K562 (cell line): ENCODE measurements around the gene DSCAM. TPM values are rescaled to one million over a fixed set of nuclear protein-coding genes. Genes with fewer than 3 reads are reported as not detected.

Experiments
- ATAC-seq: fragments of 200-7000 bp; cut with Tn5 transposase; 3 replicates; pipeline ENCODE4 v1.9.1; 2020; ENCODE audit warnings: moderate library complexity
- BruUV-seq: library from RNA; stranded (reverse); fragments of 400-500 nt; replicated peaks from 2 replicates; lab custom pipeline; 2021; lab: Mats Ljungman, UMichigan
- CTCF ChIA-PET: fragments of 300-600 bp; formaldehyde crosslinking; extraction: SDS; loops from one replicate; lab custom pipeline; 2021; ENCODE audit warnings: low intra/inter-chr PET ratio; lab: Yijun Ruan, JAX
- POLR2A ChIA-PET: fragments of 300-600, 350-650 bp; sonication (Branson Sonifier 250); formaldehyde crosslinking; extraction: SDS; loops from one replicate; lab custom pipeline; 2021; ENCODE audit warnings: antibody characterized with exemption, inconsistent platforms; lab: Yijun Ruan, JAX
- DNase-seq, 4 experiments: peaks; one replicate each; pipeline versions ENCODE4 v3.0.0 to v3.0.0-alpha.2; 2011 to 2018; ENCODE audit warnings: low spot score in 3 of 4, mixed read lengths in 3 of 4; ENCODE audit errors: extremely low read depth in 1 of 4
- FAIRE-seq: peaks from 2 replicates; lab custom pipeline; 2011; peaks lifted over from hg19 to GRCh38; lab: Jason Lieb, UNC
- H2AFZ ChIP-seq: 2 replicates; pipeline ENCODE4 v1.6.0; 2011; ENCODE audit warnings: low read depth, low read length, control low read depth, inconsistent platforms
- H3K27ac ChIP-seq: fragments of 200-600 bp; 3 replicates; pipeline ENCODE4 v1.8.0; 2011; ENCODE audit warnings: low read depth, mild to moderate bottlenecking, control low read depth, inconsistent platforms, low read length, moderate library complexity, mixed read lengths; ENCODE audit errors: extremely low read depth
- H3K27me3 ChIP-seq, 2 experiments: fragments of 300-600 bp in 1 of 2; 2 replicates in 1 of 2; 3 replicates in 1 of 2; pipeline versions ENCODE4 v1.6.0 to v1.8.0; 2011; ENCODE audit warnings: inconsistent platforms in 2 of 2, low read length in 2 of 2, mild to moderate bottlenecking in 1 of 2, mixed read lengths in 1 of 2, moderate library complexity in 1 of 2; ENCODE audit not compliant: control insufficient read depth in 2 of 2, insufficient read depth in 2 of 2
- H3K36me3 ChIP-seq: fragments of 300-600 bp; 3 replicates; pipeline ENCODE4 v1.8.0; 2011; ENCODE audit warnings: mild to moderate bottlenecking, low read length, inconsistent platforms; ENCODE audit not compliant: control insufficient read depth, insufficient read depth
- H3K4me1 ChIP-seq, 2 experiments: fragments of 200-600 bp in 1 of 2; replicated peaks in 1 of 2; 2 replicates in 1 of 2; 3 replicates in 1 of 2; pipeline versions ENCODE4 v1.5.1 to v1.8.0; 2011; ENCODE audit warnings: inconsistent platforms in 2 of 2, low read length in 2 of 2, mild to moderate bottlenecking in 1 of 2, mixed read lengths in 1 of 2, moderate library complexity in 1 of 2; ENCODE audit not compliant: control insufficient read depth in 2 of 2, insufficient read depth in 2 of 2
- H3K4me2 ChIP-seq: 2 replicates; pipeline ENCODE4 v1.6.1; 2011; ENCODE audit warnings: low read length, control low read depth, inconsistent platforms, mixed read lengths; ENCODE audit not compliant: insufficient read depth
- H3K4me3 ChIP-seq: fragments of 200-600 bp; sonication (generic), shearing (Covaris generic); 2 replicates; pipeline ENCODE4 v1.5.1; 2016; ENCODE audit warnings: control low read depth, inconsistent platforms
- H3K79me2 ChIP-seq: fragments of 200-600 bp; 3 replicates; pipeline ENCODE4 v1.8.0; 2011; ENCODE audit warnings: low read length, inconsistent platforms; ENCODE audit not compliant: control insufficient read depth, insufficient read depth
- H3K9ac ChIP-seq, 2 experiments: 2 replicates each; pipeline versions ENCODE4 v1.6.0 to v1.6.1; 2011; ENCODE audit warnings: low read depth in 2 of 2, low read length in 2 of 2, control low read depth in 1 of 2, inconsistent platforms in 1 of 2, mild to moderate bottlenecking in 1 of 2, mixed read lengths in 1 of 2; ENCODE audit not compliant: insufficient read depth in 1 of 2
- H3K9me1 ChIP-seq: one replicate; pipeline ENCODE4 v1.6.0; 2011; ENCODE audit warnings: inconsistent platforms, mild to moderate bottlenecking, low read length, moderate library complexity; ENCODE audit not compliant: control insufficient read depth, insufficient read depth
- H3K9me3 ChIP-seq: replicated peaks from 2 replicates; pipeline ENCODE4 v1.5.1; 2011; ENCODE audit warnings: low read depth, low read length, inconsistent platforms; ENCODE audit not compliant: control insufficient read depth, insufficient read depth
- H4K20me1 ChIP-seq: replicated peaks from 2 replicates; pipeline ENCODE4 v1.6.1; 2011; ENCODE audit warnings: low read length, inconsistent platforms, mixed read lengths; ENCODE audit not compliant: control insufficient read depth, insufficient read depth
- CREB1 ChIP-seq, 2 experiments: sonication (generic) in 1 of 2; formaldehyde crosslinking in 1 of 2; IDR thresholded peaks; 2 replicates each; pipeline versions ENCODE4 v1.6.1 to v1.8.0; 2012 to 2022; ENCODE audit warnings: inconsistent platforms in 1 of 2, mild to moderate bottlenecking in 1 of 2, missing genetic modification reagents in 1 of 2, moderate library complexity in 1 of 2
- CXXC5 ChIP-seq: fragments of 250-450 bp; sonication (Bioruptor Pico); IDR thresholded peaks from 2 replicates; pipeline ENCODE4 v1.8.0; 2022; ENCODE audit warnings: inconsistent platforms, mild to moderate bottlenecking, moderate library complexity
- GABPB1 ChIP-seq: sonication (generic); formaldehyde crosslinking; IDR thresholded peaks from 2 replicates; pipeline ENCODE4 v1.8.0; 2022; ENCODE audit warnings: mild to moderate bottlenecking, missing genetic modification reagents
- MBD1 ChIP-seq: fragments of 250-450 bp; sonication (Bioruptor Pico); IDR thresholded peaks from 2 replicates; pipeline ENCODE4 v1.8.0; 2022; ENCODE audit warnings: inconsistent platforms
- PHF20 ChIP-seq: fragments of 450-650 bp; IDR thresholded peaks from 2 replicates; pipeline ENCODE4 v1.6.1; 2018; ENCODE audit not compliant: partially characterized antibody
- RAD51 ChIP-seq: fragments of 450-650 bp; IDR thresholded peaks from 2 replicates; pipeline ENCODE4 v1.7.1; 2016; ENCODE audit warnings: low read depth, mild to moderate bottlenecking, borderline replicate concordance
- SLC30A9 ChIP-seq: fragments of 250-450 bp; sonication (Bioruptor Pico); IDR thresholded peaks from 2 replicates; pipeline ENCODE4 v1.8.0; 2022; ENCODE audit warnings: mild to moderate bottlenecking, moderate library complexity
- WGBS: fragments of 100-300 bp; shearing (Covaris generic); methylation state at CpG from one replicate; pipeline ENCODE4 v1.1.6; 2016; ENCODE audit warnings: low coverage, mixed read lengths; ENCODE audit not compliant: insufficient coverage; ENCODE audit errors: missing lambda C conversion rate; 5-methylcytosine and 5-hydroxymethylcytosine counted together
- in situ Hi-C: fragments of 300-500 bp; cut with MboI; formaldehyde crosslinking; loops from 4 replicates; pipeline ENCODE4 v1.15.0; 2018; ENCODE audit warnings: inconsistent platforms, mixed read lengths
- intact Hi-C: fragments of 100-400 bp; cut with micrococcal nuclease; formaldehyde crosslinking; loops from 2 replicates; pipeline ENCODE4 v1.14.2; 2022
- polyA plus RNA-seq, 8 experiments: library from polyadenylated mRNA; depleted of rRNA in 4 of 8; stranded (reverse) in 5 of 8; unstranded in 3 of 8; fragments of >200 nt; fragmentation: Nextera tagmentation in 2 of 8; fragmentation: Illumina TruSeq in 1 of 8; extraction: Ambion mirVana in 2 of 8; extraction: Trizol in 1 of 8; gene quantifications; 2 replicates each; pipeline versions ENCODE4 v1.2.1 to v1.2.3, GENCODE V29; 2011 to 2014; ENCODE audit warnings: inconsistent platforms in 1 of 8, missing spikeins in 1 of 8
- total RNA-seq, 7 experiments: library from RNA; depleted of rRNA in 6 of 7; stranded (reverse); fragments of >200 nt in 6 of 7; fragmentation: Illumina TruSeq in 2 of 7; extraction: Trizol in 2 of 7; gene quantifications; 2 replicates each; pipeline versions ENCODE4 v1.2.1 to v1.2.3, GENCODE V29; 2011 to 2021; ENCODE audit warnings: low replicate concordance in 1 of 7

DSCAM gene
- total and polyA plus RNA-seq, 9 of the 15 experiments (the other 6 are each of a cell fraction or from before 2014, with no cell fraction given): not detected

GRCh38 chr21:40577285-40578043 is 269.5 kb downstream of the DSCAM start:
- no peak overlapping the region for H2AFZ ChIP-seq
- ATAC-seq: no peak
- no peak overlapping the region for H3K4me2 ChIP-seq
- no peak for DNase-seq
- no peak overlapping the region for H3K9ac ChIP-seq
- 9% methylated on average over 27 of the region's 27 CpGs for WGBS
- no peaks in the 10 kb centered on the region; the same call in 1 of the 2 replicates for H3K9me3 ChIP-seq
- no peak for TF ChIP-seq GABPB1 (CRISPR knock-in tag)
- TF ChIP-seq SLC30A9 (CRISPR knock-in tag): no peak
- no peak for TF ChIP-seq RAD51
- no peak for TF ChIP-seq MBD1 (CRISPR knock-in tag)
- TF ChIP-seq CXXC5 (CRISPR knock-in tag): no peak
- no peak for TF ChIP-seq PHF20
- no peak for TF ChIP-seq CREB1 (IDR thresholded peaks at IDR 0.05)
- TF ChIP-seq CREB1 (CRISPR knock-in tag; IDR thresholded peaks at IDR 0.05): no peak
- no peaks in the 10 kb centered on the region for H3K79me2 ChIP-seq
- CTCF ChIA-PET: no interaction called here
- BruUV-seq: no TSS peak
- H3K4me3 ChIP-seq: no peak overlapping the region
- no peaks in the 10 kb centered on the region for H3K27me3 ChIP-seq
- no peaks in the 10 kb centered on the region for H3K36me3 ChIP-seq
- no peaks in the 10 kb centered on the region for H3K9me1 ChIP-seq
- no peak overlapping the region for H3K27ac ChIP-seq
- in situ Hi-C loops (no loop called here), intact Hi-C loops (no loop called here)
- H4K20me1 ChIP-seq: no peaks in the 10 kb centered on the region
- H3K4me1 ChIP-seq: no peaks in the 10 kb centered on the region
- POLR2A ChIA-PET: no interaction called here
- FAIRE-seq: no peak
